OCI-LY7 (cell line): Measurements from ENCODE around the gene PPP4R4.

Experiments
- CTCF ChIP-seq: fragments of 200-600 bp; sonication (generic); conservative IDR thresholded peaks from 2 replicates; pipeline ENCODE4 v1.5.1; 2014; ENCODE audit warnings: mild to moderate bottlenecking, antibody characterized with exemption, low read length, moderate library complexity, mixed read lengths
- EZH2phosphoT487 ChIP-seq: fragments of 200-600 bp; sonication (generic); IDR thresholded peaks from 2 replicates; pipeline ENCODE4 v1.6.1; 2018; ENCODE audit warnings: low read depth, borderline replicate concordance, mild to moderate bottlenecking, mixed run types, antibody characterized with exemption, low read length, moderate library complexity, mixed read lengths

- TF ChIP-seq CTCF (no peak), EZH2phosphoT487 (no peak)
These were observed 119.4 kb downstream of the PPP4R4 start for GRCh38 chr14:94293578-94293924.
